GM06990 (cell line): ENCODE data around the gene SH2D3A.
"Not testable (repeated sequence)": the region's sequence is repeated elsewhere in the genome, so short reads cannot be mapped to it uniquely, and the experiment has no call there.

ENCODE experiments used
- DNase-seq: peaks from one replicate; pipeline ENCODE4 v3.0.0-alpha.2; 2011; ENCODE audit not compliant: insufficient read length; ENCODE audit errors: extremely low read depth
- H3K27me3 ChIP-seq: replicated peaks from 2 replicates; pipeline ENCODE4 v1.6.0; 2011; ENCODE audit warnings: low read length; ENCODE audit not compliant: control insufficient read depth, insufficient read depth
- H3K36me3 ChIP-seq: 2 replicates; pipeline ENCODE4 v1.5.1; 2011; ENCODE audit warnings: low read length; ENCODE audit not compliant: control insufficient read depth, insufficient read depth
- H3K4me3 ChIP-seq: replicated peaks from 2 replicates; pipeline ENCODE4 v1.5.1; 2011; ENCODE audit warnings: low read depth, mild to moderate bottlenecking, control low read depth, low read length
- CTCF ChIP-seq: IDR thresholded peaks from 2 replicates; pipeline ENCODE4 v1.5.1; 2011; ENCODE audit warnings: low read length, control low read depth, mild to moderate bottlenecking, inconsistent platforms; ENCODE audit not compliant: insufficient read depth, poor library complexity, severe bottlenecking

The SH2D3A gene

GRCh38 chr19:6752256-6753177 is 14.7 kb downstream of the SH2D3A start:
- H3K27me3 ChIP-seq: no peaks in the 10 kb centered on the region
- H3K36me3 ChIP-seq: peaks cover 19% of the 10 kb centered on the region
- DNase-seq: no peak
- no peak for TF ChIP-seq CTCF
- H3K4me3 ChIP-seq: peak overlapping the region; percentile 64

GRCh38 chr19:6751189-6751588 is 16.0 kb downstream of the SH2D3A start:
- Histone ChIP-seq H3K4me3 (no peak overlapping the region), H3K36me3 (peaks cover 21% of the 10 kb centered on the region), H3K27me3 (no peaks in the 10 kb centered on the region)
- no peak for TF ChIP-seq CTCF
- DNase-seq: no peak

- H3K36me3 ChIP-seq: peaks cover 22% of the 10 kb centered on the region
- DNase-seq: no peak
- H3K4me3 ChIP-seq: no peak overlapping the region
- no peak for TF ChIP-seq CTCF
- no peaks in the 10 kb centered on the region for H3K27me3 ChIP-seq
Measured at GRCh38 chr19:6750062-6750461, 17.2 kb downstream of the SH2D3A start.

GRCh38 chr19:6748543-6748942 is 18.7 kb downstream of the SH2D3A start:
- not testable (repeated sequence) for H3K27me3 ChIP-seq, H3K4me3 ChIP-seq, DNase-seq
- peaks cover 29% of the 10 kb centered on the region for H3K36me3 ChIP-seq

- no peak overlapping the region for H3K4me3 ChIP-seq
- DNase-seq: no peak
- peaks cover 26% of the 10 kb centered on the region for H3K36me3 ChIP-seq
- H3K27me3 ChIP-seq: no peaks in the 10 kb centered on the region
- no peak for TF ChIP-seq CTCF
Measured at GRCh38 chr19:6745965-6746364, 21.3 kb downstream of the SH2D3A start.

- no peak for TF ChIP-seq CTCF
- Histone ChIP-seq H3K27me3 (no peaks in the 10 kb centered on the region), H3K36me3 (peaks cover 22% of the 10 kb centered on the region), H3K4me3 (no peak overlapping the region)
- no peak for DNase-seq
Measured at GRCh38 chr19:6744381-6745301, 22.6 kb downstream of the SH2D3A start.
